HG03575 (cell line): ENCODE results near the gene CTIF.

Source experiments
- ATAC-seq: cut with Tn5 transposase; IDR thresholded peaks from one replicate; pipeline ENCODE4 v1.9.1; 2021; ENCODE audit not compliant: unreplicated experiment, insufficient number of reproducible peaks, low FRiP score; ENCODE audit errors: extremely low read depth

CTIF gene

GRCh38 chr18:48847807-48848486 is 309.1 kb downstream of the CTIF start:
- no peak for ATAC-seq

DNA sequence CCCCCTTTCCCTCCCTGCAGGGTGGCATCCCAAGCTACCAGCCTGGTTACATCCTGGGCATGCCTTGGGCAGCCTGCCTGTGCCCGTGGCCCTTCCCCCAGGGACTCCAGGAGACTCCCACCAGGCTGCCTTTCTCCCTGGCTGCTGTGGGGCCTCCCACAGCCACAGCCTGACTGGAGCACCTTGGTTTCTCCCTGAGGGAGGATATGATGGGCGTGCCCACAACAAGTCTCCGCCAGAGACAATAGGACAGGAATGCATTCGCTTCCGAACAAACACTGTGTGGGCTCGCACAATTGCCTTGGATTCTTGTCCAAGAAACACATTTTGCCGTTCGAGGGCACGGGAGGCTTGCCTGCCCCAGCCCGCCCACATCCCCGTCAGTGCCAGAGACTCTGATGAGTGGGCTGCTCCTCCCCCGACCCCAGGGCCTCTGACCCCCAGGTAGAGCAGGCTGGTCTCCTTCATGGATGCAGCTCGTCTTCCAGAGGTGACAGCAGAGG is 309.9 kb downstream of the CTIF start:
- no peak for ATAC-seq

DNA sequence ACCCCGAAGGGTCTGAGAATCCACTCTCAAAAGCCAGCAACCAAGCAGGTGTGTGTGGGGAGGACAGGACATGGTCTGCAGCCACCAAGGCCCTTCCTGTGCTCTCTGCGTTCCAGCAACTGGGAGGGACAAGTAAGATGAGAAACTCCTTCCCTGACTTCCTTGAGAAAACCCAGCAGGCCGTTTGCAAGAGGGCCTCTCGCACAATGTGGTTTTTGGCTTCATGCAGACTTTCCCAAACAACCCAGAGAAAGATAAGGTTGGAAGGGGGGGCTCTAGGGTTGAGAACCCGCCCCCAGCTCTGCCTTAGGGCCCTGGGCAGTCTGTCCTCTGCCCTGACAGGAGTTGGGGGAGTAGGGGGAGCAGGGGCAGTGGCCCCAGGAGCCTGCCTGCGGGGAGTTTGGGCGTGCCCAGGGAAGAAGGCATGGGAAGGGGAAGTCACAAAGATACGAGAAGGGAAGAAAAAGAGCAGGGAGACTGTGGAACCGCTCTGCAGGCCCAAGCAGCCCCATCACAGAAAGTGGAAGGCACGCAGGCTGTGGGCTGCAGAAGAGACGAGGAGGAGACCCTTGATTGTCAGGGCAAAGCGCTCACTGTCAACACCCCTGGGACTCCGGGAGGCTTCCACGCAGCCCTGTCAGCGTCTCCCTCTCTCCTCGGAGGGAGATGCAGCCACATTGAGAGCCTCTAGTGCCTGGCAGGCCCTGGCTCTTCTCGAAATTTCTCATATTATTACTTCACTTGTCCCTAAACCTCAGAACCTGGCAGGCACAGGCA is 312.2 kb downstream of the CTIF start:
- no peak for ATAC-seq

- ATAC-seq = no peak
Observed at GRCh38 chr18:48851599-48851960, 312.7 kb downstream of the CTIF start.

DNA sequence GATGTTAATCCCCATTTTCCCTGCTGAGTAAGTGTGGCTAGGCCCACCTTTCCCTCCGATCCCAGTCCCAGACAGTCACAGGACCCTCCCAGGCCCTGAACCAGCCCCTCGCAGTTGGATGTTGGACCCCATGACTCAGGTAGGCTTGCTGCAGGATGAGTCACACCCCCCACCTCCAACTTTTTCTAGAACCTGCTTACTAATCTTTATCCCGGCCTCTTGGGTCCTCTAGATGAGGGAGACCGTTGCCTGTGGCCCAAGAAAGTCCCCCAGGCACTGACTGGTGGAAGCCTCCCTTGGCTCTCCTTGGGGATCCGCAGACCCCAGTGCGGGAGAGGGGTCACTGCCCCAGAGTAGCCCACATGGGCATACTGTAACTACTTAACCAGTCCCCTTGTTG is 313.5 kb downstream of the CTIF start:
- ATAC-seq = no peak

GRCh38 chr18:48852794-48853193 is 314.0 kb downstream of the CTIF start:
- ATAC-seq = no peak

GRCh38 chr18:48853588-48853987 is 314.8 kb downstream of the CTIF start:
- ATAC-seq = no peak

GRCh38 chr18:48854780-48855179 is 315.9 kb downstream of the CTIF start:
- no peak for ATAC-seq

GRCh38 chr18:48855422-48856377 is 316.9 kb downstream of the CTIF start:
- ATAC-seq = no peak

- ATAC-seq = no peak
Observed at GRCh38 chr18:48857023-48857694, 318.3 kb downstream of the CTIF start.

GRCh38 chr18:48858676-48859075 is 319.8 kb downstream of the CTIF start:
- no peak for ATAC-seq

DNA sequence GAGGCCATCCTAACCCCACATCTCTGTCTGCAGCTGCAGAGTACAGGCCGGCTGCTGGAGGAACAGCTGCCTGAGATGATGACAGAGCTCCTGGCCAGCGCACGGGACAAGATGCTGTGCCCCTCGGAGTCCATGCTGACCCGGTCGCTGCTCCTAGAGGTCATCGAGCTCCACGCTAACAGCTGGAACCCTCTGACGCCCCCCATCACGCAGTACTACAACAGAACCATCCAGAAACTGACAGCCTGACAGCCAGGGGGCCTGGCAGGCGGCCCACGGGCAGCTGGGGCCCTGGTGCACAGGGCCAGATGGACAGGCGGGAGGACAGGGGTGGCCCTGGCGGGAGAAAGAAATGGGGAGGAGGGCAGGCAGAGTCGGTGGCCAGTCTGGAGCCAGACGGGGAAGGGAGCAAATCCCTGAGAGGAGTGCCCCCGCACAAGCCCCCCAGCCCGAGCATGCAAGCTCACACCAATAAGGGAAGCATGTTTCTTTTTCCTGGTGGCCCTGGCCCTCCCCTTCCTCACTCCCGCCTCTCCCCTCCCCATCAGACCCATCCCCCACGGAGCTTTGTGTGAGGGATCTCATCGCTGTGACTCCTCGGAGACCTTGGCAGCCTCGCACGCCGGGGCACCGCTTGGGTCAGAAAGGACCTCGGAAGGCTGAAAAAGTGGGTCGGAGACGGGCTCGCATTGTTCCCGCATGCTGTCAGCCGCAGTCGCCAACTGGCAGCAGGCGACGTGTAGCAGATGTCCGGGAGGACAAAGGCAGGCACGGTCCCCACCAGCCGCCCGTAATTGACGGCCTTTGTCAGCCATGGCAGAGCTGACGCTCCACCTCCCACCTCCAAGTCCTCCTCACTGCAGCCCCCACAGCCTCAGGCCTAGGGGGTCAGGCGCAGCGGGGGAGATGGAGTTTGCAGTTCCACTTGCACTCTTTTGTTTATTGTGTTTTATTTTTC is 320.8 kb downstream of the CTIF start:
- ATAC-seq = no peak

DNA sequence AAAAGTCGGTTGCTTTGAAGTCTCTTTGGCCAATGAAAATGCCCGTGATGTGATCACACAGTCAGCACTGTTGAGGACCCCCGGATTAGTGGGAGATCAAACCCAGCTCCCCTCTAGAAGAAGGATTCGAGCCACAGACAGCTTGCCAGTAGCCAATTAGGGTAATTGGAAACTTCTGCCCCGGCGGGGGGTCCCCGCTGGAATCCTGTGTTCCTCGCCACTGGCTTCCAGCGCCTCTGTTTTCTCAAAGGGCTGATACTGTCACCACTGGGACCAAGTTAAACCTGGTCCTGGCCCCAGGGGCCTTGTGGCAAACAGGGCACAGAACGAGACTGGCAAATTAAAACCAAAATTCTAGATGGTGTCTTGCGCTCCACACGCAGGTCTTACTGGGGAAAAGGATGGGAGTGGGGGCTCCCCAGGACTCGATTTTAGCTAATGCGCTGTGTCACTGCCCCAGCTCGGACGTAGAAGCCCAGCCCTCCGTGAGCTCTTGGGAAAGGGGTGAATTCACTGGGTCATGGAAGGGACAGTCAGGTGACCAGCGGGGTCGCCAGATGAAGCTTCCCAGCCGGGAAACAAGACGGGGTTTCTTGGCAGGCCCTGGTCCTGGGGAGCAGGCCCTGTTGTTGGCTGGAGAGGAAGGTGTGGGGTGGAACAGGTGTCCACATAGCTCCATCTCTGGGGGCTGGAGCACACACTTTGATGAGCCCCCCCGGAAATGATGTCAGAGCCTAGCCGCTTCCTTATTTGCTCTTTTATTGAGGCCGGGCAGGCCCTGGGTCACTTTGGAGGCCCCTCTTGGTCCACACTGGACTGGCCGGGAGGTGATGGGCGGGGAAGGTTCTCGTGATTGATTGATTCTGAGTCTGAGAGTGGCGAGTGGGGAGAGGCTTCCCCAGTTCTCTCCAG is 321.7 kb downstream of the CTIF start:
- no peak for ATAC-seq

DNA sequence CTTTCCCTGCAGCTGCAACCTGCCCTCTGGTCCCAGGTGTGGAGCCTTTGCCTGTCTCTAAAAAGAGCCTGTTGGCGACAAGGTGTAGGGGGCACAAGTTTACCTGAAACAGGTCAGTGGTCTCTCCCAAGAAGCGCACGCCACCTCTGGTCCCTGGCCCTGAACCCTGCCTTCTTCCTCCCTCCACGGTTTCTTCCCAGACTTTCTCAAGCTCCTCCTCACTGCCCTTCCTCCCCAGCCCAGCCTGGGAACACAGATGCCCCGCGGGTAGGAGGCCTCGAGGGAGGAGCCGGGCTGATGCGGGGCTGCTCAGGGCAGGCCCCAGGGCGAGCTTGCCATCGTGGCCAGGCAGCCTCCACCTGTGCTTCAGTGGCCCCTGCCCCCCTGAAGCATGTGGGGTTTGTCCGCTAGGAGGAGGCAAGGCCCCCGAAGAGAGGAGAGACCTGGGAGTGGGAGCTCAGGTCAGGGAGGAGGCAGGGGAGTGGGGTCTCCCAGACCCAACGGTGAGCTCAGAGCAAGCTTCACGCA is 322.4 kb downstream of the CTIF start:
- ATAC-seq = no peak

DNA sequence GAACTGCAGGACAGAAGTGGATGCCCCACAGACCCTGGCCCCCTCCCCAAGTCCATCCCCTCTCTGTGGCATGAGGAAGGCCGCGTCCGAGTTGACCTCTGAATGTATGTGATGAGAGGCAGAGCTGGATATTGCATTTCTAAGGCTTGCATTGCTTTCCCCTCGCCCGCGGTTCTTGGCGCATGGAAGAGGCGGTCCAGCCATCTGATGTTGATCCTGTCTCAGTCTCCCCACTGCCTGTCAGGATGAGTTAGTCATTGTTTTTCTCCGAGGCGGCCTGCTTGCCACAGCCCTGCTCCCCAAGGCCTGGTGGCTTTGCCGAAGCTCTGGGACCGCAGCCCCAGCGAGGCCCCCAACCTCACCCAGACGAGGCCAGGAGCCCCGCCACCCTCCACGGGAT is 323.3 kb downstream of the CTIF start:
- ATAC-seq = no peak

GRCh38 chr18:48862678-48863270 is 323.9 kb downstream of the CTIF start:
- ATAC-seq = no peak
